HG03039 (cell line): ENCODE measurements around the gene DTNA.
"Not testable (repeated sequence)": the region's sequence is repeated elsewhere in the genome, so short reads cannot be mapped to it uniquely, and the experiment has no call there.

Experiments
- ATAC-seq: cut with Tn5 transposase; IDR thresholded peaks from one replicate; pipeline ENCODE4 v1.9.1; 2021; ENCODE audit warnings: mild to moderate bottlenecking, moderate library complexity; ENCODE audit not compliant: unreplicated experiment

The DTNA gene

GRCh38 chr18:34887881-34888580, 177.9 kb downstream of the DTNA start:
- ATAC-seq: no peak

DNA sequence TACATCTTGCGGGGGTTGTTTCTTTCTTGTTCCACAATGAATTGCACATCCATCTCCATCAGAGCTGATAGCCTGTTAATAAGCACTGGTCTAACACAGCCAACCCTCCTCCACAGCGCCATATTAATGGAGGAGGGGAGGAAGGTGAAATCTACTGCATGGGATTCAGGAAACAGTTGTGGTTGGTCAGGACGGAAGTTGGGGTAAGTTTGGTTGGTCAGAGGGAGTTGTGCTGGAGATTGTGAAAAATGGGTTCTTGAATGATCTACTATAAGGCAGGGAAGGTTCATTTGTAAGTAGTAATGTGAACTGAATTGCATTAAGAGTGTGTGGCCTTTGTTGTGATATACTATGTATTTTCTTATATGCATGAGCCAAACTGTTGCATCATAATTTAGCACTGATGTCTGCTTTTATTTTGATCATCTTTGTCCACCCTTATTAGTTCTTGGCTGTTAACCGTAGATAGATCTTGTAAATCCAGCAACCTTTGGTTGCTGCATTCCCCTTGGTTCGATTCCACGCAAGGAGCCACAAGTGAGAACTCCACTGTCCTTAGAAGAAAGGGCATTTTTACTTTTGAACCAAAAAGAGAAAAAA, 180.5 kb downstream of the DTNA start:
- ATAC-seq: no peak

- no peak for ATAC-seq
These were observed 182.3 kb downstream of the DTNA start for GRCh38 chr18:34892379-34892778.

DNA sequence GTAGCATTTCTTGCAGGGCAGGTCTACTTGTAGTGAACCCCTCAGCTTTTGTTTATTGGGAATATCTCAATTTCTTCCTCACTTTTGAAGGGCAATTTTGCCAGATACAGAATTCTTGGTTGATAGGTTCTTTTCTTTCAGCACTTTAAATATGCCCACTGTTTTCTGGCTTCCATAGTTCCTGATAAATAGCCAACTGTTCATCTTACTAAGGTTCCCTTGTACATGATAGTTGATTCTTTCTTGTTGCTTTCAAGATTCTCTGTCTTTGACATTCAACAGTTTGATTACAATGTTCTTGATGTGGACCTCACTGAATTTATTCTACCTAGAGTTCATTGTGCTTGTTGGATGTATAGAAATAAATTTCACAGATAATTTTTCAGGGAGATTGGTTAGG, 183.1 kb downstream of the DTNA start:
- ATAC-seq: no peak

- ATAC-seq: no peak
These were observed 191.2 kb downstream of the DTNA start for GRCh38 chr18:34901299-34901698.

DNA sequence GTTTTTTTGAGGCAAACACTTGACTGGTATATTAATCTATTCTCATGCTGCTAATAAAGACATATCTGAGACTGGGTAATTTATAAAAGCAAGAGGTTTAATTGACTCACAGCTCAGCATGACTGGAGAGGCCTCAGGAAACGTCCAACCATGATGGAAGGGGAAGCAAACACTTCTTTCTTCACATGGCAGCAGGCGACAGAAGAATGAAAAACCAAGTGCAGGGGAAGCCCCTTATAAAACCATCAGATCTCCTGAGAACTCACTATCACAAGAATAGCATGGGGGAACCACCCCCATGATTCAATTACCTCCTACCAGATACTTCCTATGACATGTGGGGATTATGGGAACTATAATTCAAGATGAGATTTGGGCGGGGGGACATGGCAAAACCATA, 194.9 kb downstream of the DTNA start:
- ATAC-seq: no peak

DNA sequence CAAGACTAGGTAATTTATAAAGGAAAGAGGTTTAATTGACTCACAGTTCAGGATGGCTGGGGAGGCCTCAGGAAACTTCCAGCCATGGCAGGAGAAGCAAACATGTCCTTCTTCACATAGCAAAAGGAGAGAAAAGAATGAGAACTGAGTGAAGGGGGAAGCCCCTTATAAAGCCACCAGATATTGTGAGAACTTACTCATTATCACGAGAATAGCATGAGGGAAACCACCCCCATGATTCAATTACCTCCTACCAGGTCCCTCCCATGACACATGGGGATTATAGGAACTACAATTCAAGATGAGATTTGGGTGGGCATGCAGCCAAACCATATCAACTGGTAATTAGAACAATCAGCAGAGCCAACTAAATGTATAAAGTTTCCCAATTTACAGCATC, 196.9 kb downstream of the DTNA start:
- not testable (repeated sequence) for ATAC-seq

DNA sequence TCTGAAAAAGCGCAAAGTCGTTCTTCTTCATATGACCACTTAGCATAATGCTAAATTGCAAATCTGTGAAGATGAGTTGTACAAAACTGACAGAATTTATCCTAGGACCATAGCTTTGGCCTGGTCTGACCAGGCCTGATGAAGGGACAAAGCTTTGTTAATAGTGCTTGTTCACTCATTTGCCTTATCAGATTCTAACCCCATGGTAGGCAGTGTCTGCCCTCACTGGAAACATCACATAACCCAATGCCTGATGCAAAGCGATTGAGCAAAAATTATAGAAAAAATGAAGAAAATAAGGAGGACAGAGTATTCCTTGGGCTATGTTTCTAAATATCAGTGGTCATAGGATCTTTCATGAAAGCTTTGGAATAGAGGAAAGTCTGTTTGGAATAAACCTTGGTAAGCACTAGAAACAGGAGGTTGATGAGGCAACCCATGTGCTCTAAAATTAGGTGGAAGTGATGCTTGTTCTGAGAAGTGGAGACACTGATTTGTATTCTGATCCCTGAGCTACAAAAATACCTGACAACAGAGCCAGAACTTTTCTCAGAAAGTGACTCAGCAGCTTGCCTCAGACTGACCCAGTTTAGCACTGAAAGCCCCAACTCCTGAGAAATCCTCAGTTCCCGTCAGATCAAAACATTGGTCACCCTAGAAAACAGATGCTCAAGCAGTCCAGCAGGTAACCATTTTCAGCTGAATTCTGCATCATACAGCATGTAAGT, 199.7 kb downstream of the DTNA start:
- no peak for ATAC-seq

- ATAC-seq: no peak
These were observed 201.0 kb downstream of the DTNA start for GRCh38 chr18:34911081-34911480.

DNA sequence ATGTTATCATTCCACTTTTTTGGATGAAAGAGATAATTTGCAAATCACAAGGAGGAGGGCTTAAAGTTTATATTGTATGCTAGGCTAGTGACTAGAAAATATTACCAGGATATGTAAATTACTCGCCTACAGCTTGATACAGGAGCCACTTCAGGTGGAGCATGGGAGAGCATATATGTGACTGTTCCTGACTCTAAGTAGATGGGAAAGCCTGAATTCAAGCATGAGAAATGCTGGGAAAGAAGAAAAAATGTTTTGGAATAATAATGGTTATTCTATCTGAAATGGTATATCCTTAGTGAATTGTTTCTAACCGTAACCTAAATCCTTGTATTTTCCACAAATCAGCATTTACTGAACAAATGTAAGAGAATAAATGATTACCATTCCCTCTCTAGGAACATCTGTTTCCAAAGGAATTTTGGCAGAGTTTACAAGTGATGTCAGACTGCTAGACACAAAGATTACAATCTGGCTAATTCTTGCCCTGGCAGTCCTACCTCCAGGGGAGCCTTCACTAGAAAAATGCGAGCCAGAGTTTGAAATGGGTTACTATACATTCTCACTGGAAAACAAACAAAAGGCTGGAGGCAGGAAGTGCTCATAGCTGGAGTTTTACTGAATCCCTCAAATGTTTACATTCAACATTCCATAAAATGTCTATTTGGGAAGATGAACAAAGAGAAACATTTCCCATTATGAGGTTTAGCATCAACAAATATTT, 201.7 kb downstream of the DTNA start:
- no peak for ATAC-seq

GRCh38 chr18:34913837-34914661, 204.0 kb downstream of the DTNA start:
- ATAC-seq: no peak

- no peak for ATAC-seq
These were observed 204.9 kb downstream of the DTNA start for GRCh38 chr18:34915046-34915445.

GRCh38 chr18:34916539-34916938, 206.4 kb downstream of the DTNA start:
- ATAC-seq: not testable (repeated sequence)

DNA sequence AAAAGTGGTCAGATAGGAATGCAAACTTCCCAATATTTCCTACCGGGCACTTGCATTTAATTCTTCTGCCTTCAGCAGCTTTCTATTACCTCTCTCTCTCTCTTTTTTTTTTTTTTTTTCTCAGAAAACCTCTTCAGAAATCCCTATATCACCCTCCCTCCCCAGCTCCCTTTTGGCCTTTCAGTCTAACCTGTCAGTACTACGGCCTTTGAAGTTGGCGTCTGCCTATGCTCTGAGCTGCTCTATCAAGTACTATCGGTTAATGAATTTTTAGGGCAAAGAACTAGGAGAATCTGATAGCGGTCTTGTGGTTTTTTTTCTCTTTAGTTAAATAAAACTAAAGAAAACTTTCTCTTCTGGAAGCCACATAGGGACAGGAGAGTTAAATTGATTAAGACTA, 208.8 kb downstream of the DTNA start:
- ATAC-seq: no peak

GRCh38 chr18:34921226-34921625, 211.1 kb downstream of the DTNA start:
- ATAC-seq: no peak

DNA sequence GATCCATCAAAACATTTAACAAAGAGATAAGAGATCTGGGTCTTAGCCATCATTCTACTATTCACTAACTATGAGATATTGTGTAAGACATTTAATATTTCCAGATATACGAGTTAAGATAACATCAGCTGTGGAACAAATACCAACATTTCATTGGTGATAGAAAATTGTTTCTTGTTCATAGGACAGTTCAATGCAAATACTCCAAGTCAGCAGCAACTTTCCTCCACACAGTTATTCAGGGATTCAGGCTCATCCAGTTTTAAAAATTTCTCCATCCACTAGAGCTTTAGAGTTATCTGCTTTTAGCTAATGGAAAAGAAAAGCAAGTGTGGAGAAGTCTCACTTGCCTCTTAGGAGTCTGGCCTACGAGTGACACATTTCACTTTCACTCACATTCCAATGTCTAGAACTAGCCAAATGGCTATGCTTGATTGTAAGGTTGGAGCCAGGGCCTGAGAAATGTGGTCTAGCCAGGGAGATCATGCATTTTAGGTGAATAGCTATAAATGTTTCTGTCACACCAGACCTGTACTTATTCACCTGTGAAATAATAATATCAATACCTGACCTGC, 211.8 kb downstream of the DTNA start:
- no peak for ATAC-seq

DNA sequence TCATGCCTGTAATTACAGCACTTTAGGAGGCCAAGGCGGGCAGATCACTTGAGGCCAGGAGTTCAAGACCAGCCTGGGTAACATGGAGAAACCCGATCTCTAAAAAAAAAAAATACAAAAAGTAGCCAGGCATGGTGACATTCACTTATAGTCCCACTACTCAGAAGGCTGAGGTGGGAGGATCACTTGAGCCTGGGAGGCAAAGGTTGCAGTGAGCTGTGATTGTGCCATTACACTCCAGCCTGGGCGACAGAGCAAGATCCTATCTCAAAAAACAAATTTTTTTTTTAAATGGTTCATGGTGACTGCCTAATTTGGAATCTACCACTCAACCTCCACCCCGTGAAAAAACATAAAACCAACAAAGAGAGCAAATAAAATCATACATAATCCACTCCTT, 212.5 kb downstream of the DTNA start:
- ATAC-seq: not testable (repeated sequence)

- ATAC-seq: no peak
These were observed 213.8 kb downstream of the DTNA start for GRCh38 chr18:34923911-34924310.

DNA sequence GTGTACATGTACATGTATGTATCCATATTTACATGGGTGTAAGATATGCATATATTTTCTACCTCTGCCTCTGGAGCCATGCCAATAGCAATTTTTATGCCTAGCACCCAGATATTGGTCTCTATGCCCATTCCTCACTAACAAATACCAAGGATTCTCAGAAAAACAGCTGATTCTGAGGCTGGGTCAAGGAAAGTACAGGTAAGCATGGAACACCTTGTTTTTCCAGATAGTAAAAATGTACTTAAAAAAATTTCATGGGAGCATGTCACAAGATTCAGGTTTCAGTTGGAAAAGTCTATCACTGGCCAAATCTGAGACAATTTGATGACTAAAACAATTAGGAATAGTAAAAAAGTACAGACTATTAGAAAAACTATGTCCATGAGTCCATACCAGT, 216.6 kb downstream of the DTNA start:
- no peak for ATAC-seq

DNA sequence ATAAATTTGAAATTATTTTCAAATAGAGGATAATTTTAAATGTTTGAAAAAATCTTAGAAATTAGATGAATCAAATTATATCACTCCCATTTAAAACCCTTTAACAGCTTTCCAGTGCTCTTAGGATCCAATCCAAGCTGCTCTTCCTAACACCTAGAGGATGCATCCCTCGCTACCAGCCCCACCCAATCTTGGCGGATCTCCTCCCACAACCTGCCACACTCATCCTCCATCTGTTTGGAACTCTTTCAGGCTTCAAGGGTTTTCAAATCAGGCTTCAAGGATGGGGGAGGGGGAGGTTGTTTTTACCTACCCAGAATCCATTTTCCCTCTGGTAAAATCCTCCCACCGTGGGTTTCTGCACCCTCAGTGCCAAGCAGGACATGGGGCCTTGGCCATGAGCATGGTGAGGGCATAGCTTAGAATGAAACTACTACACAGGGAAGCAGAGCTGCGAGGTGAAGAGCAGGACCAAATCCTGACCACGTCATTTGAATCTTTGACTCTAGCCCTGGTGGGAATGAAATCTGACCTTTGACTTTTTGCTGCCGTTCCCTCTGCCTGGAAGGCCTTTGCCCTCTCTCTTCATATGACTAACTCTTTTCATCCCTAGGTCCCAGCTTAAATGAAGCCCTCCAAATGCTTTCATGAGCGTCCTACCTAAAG, 218.1 kb downstream of the DTNA start:
- no peak for ATAC-seq
